Naive B cell (primary cell): ENCODE measurements around the gene XPR1. TPM values are rescaled to one million over a fixed set of nuclear protein-coding genes. Genes with fewer than 3 reads are reported as not detected.
"Not testable (repeated sequence)": the region's sequence is repeated elsewhere in the genome, so short reads cannot be mapped to it uniquely, and the experiment has no call there.

Experiments used
- ATAC-seq, 2 donors: fragments of 150-1000 bp; cut with Tn5 transposase; 2 replicates each; pipeline ENCODE4 v1.10.0; 2021; ENCODE audit warnings: low read depth in 2 of 2, mild to moderate bottlenecking in 2 of 2, moderate library complexity in 2 of 2
- DNase-seq: peaks from one replicate; pipeline ENCODE4 v3.0.0; 2022
- H3K27ac Mint-ChIP-seq, 6 donors: one replicate each; pipeline ENCODE4 v1.8.0; 2020 to 2022; ENCODE audit warnings: mild to moderate bottlenecking in 6 of 6, mixed read lengths in 6 of 6, moderate library complexity in 5 of 6, inconsistent platforms in 2 of 6
- H3K27me3 Mint-ChIP-seq, 3 donors: one replicate each; pipeline ENCODE4 v1.8.0; 2021 to 2022; ENCODE audit warnings: mixed read lengths in 3 of 3, mild to moderate bottlenecking in 1 of 3
- H3K36me3 Mint-ChIP-seq, 2 donors: one replicate each; pipeline ENCODE4 v1.8.0; 2020 to 2022; ENCODE audit warnings: mixed read lengths in 2 of 2, inconsistent platforms in 1 of 2, mild to moderate bottlenecking in 1 of 2
- H3K4me1 Mint-ChIP-seq, 3 donors: one replicate each; pipeline ENCODE4 v1.8.0; 2020 to 2022; ENCODE audit warnings: mixed read lengths in 3 of 3, inconsistent platforms in 1 of 3, mild to moderate bottlenecking in 1 of 3, moderate library complexity in 1 of 3
- H3K4me3 Mint-ChIP-seq, 8 donors: one replicate each; pipeline ENCODE4 v1.8.0; 2020 to 2022; ENCODE audit warnings: mild to moderate bottlenecking in 8 of 8, mixed read lengths in 8 of 8, moderate library complexity in 8 of 8, inconsistent platforms in 2 of 8
- H3K9me3 Mint-ChIP-seq, 7 donors: one replicate each; pipeline ENCODE4 v1.8.0; 2020 to 2022; ENCODE audit warnings: mixed read lengths in 7 of 7, mild to moderate bottlenecking in 5 of 7, inconsistent platforms in 2 of 7, moderate library complexity in 1 of 7
- polyA plus RNA-seq, 6 donors: library from polyadenylated mRNA; unstranded; fragments of 300-500 nt; fragmentation: Illumina TruSeq; gene quantifications; one replicate each; pipeline ENCODE4 v1.2.3, GENCODE V29; 2021; ENCODE audit warnings: low read depth in 6 of 6

XPR1 gene
- polyA plus RNA-seq, 6 donors from 2014 or later, result 2.3 to 6.0 (median 4.9) TPM

DNA sequence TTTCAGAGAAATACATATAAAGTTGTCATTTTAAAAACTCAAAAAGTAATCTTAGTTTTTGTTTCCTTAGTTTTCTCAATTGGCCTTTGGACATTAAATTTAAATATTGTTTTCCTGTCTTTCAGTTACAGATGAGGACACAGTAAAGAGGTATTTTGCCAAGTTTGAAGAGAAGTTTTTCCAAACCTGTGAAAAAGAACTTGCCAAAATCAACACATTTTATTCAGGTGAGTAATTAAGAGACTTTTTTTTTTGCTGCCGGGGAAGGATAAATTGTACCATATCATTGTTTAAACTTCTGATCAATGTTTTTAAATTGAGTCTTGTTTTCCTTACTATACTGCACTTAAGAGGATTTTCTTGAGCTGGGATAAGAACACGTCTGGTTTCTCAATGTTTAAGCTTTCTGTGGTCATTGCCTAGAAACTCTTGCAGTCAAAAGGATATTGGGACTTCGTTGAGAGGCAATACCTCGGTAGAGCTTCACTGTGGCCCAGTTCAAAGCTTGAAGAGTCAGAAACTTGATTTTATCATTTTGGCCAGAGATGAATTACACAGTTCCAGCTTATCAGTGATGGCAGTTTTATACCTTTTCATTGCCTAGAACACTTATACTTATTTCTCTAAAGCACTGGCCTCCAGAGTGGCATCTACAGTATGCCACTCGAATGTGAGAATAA is 155.9 kb downstream of the XPR1 start:
- peaks cover 7 to 21% (median 9%) of the 10 kb centered on the region in 3 donors for H3K4me1 Mint-ChIP-seq
- H3K36me3 Mint-ChIP-seq, result peaks cover 16 to 20% of the 10 kb centered on the region in 2 donors
- ATAC-seq (no peak), DNase-seq (no peak)
- H3K9me3 Mint-ChIP-seq, result peaks cover 0 to 3% (median 0%) of the 10 kb centered on the region in 7 donors
- H3K27ac Mint-ChIP-seq, result peak overlapping the region in 1 of 6 donors; percentile 33
- no peaks in the 10 kb centered on the region for H3K27me3 Mint-ChIP-seq
- H3K4me3 Mint-ChIP-seq, result no peak overlapping the region

DNA sequence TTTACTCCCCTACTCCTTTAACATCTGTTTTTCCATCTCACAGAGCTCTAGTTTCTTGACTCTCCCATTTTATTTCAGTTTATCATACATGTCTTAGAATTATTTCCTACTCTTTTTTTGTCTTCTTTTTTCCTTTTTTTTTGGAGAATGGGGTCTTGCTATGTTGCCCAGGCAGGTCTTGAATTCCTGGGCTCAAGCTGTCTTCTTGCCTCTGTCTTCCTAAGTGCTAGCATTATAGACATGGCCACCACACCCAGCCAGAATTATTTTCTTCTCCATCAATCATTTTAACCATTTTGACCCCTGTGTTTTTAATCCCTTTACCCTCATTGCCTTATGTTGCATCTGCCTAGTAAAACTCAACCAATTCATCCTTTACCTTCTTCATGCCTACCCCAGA is 157.6 kb downstream of the XPR1 start:
- no peak for ATAC-seq

DNA sequence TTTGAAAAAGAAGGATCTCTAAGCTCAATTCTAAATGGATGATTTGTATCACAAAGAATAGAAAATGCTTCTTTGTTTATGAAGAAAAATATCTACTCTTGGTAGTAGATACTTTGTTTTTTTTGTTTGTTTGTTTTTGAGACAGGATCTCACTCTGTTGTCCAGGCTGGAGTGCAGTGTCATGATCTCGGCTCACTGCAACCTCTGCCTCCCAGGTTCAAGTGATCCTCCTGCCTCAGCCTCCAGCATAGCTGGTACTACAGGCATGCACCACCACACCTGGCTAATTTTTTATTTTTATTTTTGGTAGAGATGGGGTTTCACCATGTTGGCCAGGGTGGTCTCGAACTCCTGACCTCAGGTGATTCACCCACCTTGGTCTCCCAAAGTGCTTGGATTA is 159.3 kb downstream of the XPR1 start:
- H3K36me3 Mint-ChIP-seq, result peaks cover 16 to 20% of the 10 kb centered on the region in 2 donors
- not testable (repeated sequence) for H3K27me3 Mint-ChIP-seq, H3K9me3 Mint-ChIP-seq, ATAC-seq, DNase-seq, H3K4me3 Mint-ChIP-seq
- peak overlapping the region in 1 of 6 donors; percentile 37 for H3K27ac Mint-ChIP-seq
- peaks cover 7 to 24% (median 22%) of the 10 kb centered on the region in 3 donors for H3K4me1 Mint-ChIP-seq

More for the DNA sequence above, 157.6 kb downstream of the XPR1 start:
- Mint-ChIP-seq H3K4me3 (no peak overlapping the region), H3K4me1 (peaks cover 7 to 24% (median 22%) of the 10 kb centered on the region in 3 donors), H3K9me3 (peaks cover 0 to 3% (median 0%) of the 10 kb centered on the region in 7 donors), H3K27ac (peak overlapping the region in 2 of 6 donors; percentile 8 to 43), H3K27me3 (no peaks in the 10 kb centered on the region), H3K36me3 (peaks cover 16 to 20% of the 10 kb centered on the region in 2 donors)
- no peak for DNase-seq

DNA sequence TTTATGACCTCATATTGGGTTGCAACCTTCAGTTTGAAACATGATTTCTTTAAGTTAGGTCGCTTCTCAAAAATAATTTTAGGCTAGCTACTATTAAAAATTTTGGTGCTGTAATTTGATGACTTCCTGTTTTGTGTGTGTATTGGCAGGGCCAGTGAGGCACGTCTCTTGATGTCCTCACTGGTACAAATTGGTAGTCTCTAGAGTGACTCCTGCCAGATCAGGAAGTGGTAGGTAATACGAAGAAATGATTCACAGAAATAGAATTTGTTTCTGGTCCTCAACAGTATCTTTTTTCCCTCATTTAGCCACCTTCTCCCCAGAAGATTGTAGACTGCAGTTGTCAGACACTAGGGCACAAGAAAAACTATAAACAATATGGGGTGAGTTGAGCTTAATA is 160.0 kb downstream of the XPR1 start:
- Mint-ChIP-seq H3K27me3 (no peaks in the 10 kb centered on the region), H3K4me1 (peaks cover 7 to 24% (median 22%) of the 10 kb centered on the region in 3 donors), H3K36me3 (peaks cover 16 to 20% of the 10 kb centered on the region in 2 donors), H3K9me3 (peaks cover 0 to 3% (median 0%) of the 10 kb centered on the region in 7 donors), H3K27ac (peak overlapping the region in 3 of 6 donors; percentile 47 to 84 (median 56)), H3K4me3 (no peak overlapping the region)
- ATAC-seq (peak; percentile 43 to 58), DNase-seq (peak; percentile 4)

DNA sequence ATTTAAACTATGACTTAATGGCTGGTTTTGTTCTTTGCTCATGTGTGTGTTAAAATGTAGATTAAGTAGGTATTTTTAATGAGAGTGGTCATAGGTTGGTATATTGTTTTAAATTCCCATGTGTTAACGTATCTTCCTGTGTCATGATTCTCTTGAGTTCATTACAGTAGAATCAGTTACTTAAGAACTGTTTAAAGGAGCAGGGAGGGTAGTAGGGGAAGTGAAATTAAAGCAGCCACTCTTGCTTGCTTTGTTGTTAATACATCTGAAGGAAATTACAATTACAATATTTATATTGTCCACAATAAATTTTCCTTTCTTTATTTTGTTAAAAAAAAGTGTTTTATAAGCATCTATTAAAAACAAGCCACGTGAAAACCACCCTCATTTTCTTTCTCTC is 161.6 kb downstream of the XPR1 start:
- Mint-ChIP-seq H3K4me3 (peak overlapping the region in 1 of 8 donors; percentile 26), H3K9me3 (peaks cover 0 to 3% (median 0%) of the 10 kb centered on the region in 7 donors)

DNA sequence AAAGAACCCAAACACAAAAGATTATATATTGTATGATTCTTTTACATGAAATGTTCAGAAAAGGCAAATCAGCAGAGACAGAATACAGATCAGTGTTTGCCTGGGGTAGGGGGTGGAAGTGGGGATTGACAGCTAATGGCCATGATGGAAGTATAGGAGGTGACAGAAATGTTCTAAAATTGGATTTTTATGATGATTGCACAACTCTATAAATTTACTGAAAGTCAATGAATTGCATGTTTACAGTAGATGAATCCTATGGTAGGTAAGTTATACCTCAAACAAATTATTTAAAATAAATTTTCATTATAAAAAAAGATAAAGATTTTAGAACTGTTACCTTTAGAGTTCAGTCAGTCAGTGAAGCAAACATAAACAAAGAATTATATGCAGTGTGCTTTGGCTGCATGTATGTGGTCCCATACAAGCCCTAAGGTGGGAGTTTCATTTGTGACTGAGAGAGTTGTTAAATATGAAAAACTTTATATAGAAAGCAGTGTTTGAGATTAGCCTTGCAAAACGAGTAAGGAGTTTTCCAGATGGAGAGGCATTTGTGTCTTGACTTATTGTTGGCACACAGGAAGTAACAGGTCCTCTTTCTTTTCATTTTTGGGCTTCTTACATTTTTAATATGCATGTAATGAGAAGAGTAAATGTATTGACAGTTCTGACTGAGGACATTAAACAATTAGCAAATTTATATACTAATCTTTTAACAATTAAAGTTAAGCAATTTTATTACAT is 165.2 kb downstream of the XPR1 start:
- Mint-ChIP-seq H3K4me3 (no peak overlapping the region), H3K9me3 (no peaks in the 10 kb centered on the region), H3K27me3 (no peaks in the 10 kb centered on the region), H3K36me3 (peaks cover 0 to 4% of the 10 kb centered on the region in 2 donors), H3K27ac (no peak overlapping the region), H3K4me1 (peaks cover 0 to 17% (median 12%) of the 10 kb centered on the region in 3 donors)
- no peak for DNase-seq
- ATAC-seq, result no peak

More for the DNA sequence above, 161.6 kb downstream of the XPR1 start:
- ATAC-seq (peak in 1 of 2 donors; percentile 67), DNase-seq (no peak)
- Mint-ChIP-seq H3K4me1 (peaks cover 7 to 24% (median 22%) of the 10 kb centered on the region in 3 donors), H3K27ac (peak overlapping the region in 1 of 6 donors; percentile 46), H3K36me3 (peaks cover 10 to 16% of the 10 kb centered on the region in 2 donors), H3K27me3 (no peaks in the 10 kb centered on the region)

DNA sequence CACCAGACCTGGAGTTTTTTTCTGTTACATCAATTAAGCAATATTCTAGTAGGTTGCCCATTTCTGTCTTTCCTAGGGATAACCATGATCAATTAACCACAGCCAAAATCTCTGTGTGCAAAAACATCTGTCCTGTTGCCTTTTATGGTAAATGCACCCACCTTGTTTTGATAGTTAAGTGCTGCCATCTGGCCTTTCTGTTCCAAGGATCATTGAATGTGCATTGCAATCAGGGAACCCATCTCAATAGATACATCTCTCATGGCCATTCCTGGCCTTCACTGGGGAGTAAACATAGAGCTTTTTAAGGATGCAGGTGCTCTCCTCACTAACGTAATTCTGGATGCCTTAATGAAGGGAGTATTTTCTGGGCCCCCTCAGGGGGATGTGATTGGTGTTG is 169.1 kb downstream of the XPR1 start:
- peaks cover 0 to 10% of the 10 kb centered on the region in 2 donors for H3K36me3 Mint-ChIP-seq
- H3K9me3 Mint-ChIP-seq, result no peaks in the 10 kb centered on the region
- no peak overlapping the region for H3K4me3 Mint-ChIP-seq
- peak overlapping the region in 2 of 6 donors; percentile 11 to 84 for H3K27ac Mint-ChIP-seq
- H3K4me1 Mint-ChIP-seq, result peaks cover 3 to 7% (median 7%) of the 10 kb centered on the region in 3 donors
- ATAC-seq (no peak), DNase-seq (no peak)
- H3K27me3 Mint-ChIP-seq, result no peaks in the 10 kb centered on the region

DNA sequence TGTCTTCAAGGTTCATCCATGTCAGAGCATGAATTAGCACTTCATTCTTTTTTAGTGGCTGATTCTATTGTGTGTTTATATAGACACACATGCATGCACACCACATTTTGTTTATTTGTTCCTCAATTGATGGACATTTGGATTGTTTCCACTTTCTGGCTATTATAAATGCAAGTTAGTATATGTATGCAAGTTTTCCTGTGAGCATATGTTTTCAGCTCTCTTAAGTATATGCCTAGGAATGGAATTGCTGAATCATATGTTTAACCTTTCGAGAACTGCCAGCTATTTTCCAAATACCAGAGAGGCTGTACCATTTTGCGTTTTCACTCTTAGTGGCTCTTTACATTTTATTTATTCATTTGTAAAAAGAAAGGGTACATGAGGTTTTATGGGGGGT is 171.0 kb downstream of the XPR1 start:
- Mint-ChIP-seq H3K9me3 (peaks cover 0 to 3% (median 0%) of the 10 kb centered on the region in 7 donors), H3K36me3 (peaks cover 16 to 24% of the 10 kb centered on the region in 2 donors), H3K4me1 (peaks cover 3 to 7% (median 7%) of the 10 kb centered on the region in 3 donors), H3K27me3 (no peaks in the 10 kb centered on the region), H3K27ac (no peak overlapping the region), H3K4me3 (no peak overlapping the region)
- ATAC-seq (no peak), DNase-seq (no peak)

DNA sequence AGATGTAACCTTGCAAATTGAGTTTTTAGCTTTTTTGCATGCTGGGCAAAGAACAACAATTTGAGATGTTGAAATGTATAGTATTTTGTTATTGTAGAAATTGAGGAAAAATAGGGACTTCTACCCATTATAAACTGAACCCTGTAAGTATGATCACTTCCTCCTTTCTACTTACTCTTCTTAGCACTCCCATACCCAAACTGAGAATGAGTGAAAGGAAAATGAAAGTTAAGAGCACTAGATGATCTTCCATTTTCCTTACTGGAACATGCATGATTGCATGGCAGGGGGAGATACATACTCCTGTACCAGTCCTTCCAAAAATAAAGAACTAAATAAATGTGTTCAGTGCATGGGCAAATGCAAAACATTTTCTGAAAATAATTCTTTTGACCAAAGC is 173.5 kb downstream of the XPR1 start:
- H3K4me3 Mint-ChIP-seq, result no peak overlapping the region
- H3K27me3 Mint-ChIP-seq, result no peaks in the 10 kb centered on the region
- H3K36me3 Mint-ChIP-seq, result peaks cover 32 to 34% of the 10 kb centered on the region in 2 donors
- DNase-seq (no peak), ATAC-seq (peak in 1 of 2 donors; percentile 44)
- H3K9me3 Mint-ChIP-seq, result peaks cover 0 to 4% (median 0%) of the 10 kb centered on the region in 7 donors
- H3K27ac Mint-ChIP-seq, result no peak overlapping the region
- H3K4me1 Mint-ChIP-seq, result peaks cover 3 to 7% (median 7%) of the 10 kb centered on the region in 3 donors

DNA sequence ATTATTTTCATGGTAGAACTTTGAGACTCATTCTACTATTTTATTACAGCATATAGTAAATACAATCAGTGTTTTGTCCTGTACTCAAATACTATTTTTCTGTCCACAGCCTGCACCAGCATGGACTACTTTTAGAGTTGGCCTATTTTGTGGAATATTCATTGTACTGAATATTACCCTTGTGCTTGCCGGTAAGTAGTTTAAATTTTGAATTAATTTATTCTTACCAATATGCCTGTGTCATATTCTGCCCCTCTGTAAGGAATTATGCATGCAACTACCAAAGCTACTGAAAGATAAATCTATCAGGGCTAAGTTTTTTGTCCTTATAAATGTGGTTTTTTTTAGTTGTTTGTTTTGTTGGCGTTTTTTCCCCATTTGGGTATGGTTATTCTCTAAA is 179.5 kb downstream of the XPR1 start:
- Mint-ChIP-seq H3K36me3 (peaks cover 51 to 54% of the 10 kb centered on the region in 2 donors), H3K4me1 (no peaks in the 10 kb centered on the region)
- ATAC-seq, result no peak

DNA sequence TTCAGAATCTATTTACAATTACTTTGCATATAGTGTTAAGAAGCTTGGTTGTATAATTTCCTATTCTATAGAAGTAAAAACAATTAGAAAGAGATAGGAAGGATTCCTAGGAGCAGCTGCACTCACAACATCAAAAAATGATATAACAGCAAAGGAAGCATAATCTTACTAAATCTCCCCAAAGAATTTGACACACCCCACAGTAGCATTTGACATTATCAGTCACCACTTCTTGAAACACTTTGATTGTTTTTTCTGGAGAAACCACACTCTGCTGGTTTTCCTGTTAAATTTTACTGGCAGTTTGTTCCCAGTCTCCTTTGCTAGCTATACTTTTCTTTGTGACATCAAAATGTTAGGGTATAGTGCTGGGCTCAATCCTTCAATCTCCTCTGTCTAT is 180.1 kb downstream of the XPR1 start:
- peaks cover 46 to 49% of the 10 kb centered on the region in 2 donors for H3K36me3 Mint-ChIP-seq
- H3K9me3 Mint-ChIP-seq, result peaks cover 0 to 4% (median 0%) of the 10 kb centered on the region in 7 donors
- no peaks in the 10 kb centered on the region for H3K27me3 Mint-ChIP-seq
- no peak overlapping the region for H3K4me3 Mint-ChIP-seq
- no peak for DNase-seq
- ATAC-seq, result no peak
- no peak overlapping the region for H3K27ac Mint-ChIP-seq
- no peaks in the 10 kb centered on the region for H3K4me1 Mint-ChIP-seq

More for the DNA sequence above, 179.5 kb downstream of the XPR1 start:
- H3K9me3 Mint-ChIP-seq, result peaks cover 0 to 4% (median 0%) of the 10 kb centered on the region in 7 donors
- no peak overlapping the region for H3K4me3 Mint-ChIP-seq
- H3K27ac Mint-ChIP-seq, result no peak overlapping the region
- no peaks in the 10 kb centered on the region for H3K27me3 Mint-ChIP-seq
- no peak for DNase-seq

DNA sequence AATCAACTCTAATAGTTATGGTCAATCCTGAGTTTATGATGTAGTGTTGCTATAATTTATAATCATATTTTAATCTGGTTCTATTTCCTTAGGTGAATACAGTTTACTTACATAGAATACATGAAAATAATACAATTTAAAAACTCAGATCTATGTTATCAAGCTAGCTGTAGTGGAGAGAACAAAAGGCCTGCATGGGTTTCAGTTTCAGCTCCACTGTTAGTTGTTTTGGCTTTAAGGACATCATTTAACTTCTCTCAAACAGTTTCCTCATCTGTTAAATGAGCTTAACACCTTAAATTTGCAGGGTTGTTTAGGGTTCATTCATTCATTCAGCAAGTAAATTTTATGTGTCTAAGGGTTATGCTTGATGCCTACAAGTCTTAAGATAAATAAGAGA is 182.4 kb downstream of the XPR1 start:
- Mint-ChIP-seq H3K9me3 (no peaks in the 10 kb centered on the region), H3K36me3 (peaks cover 22 to 28% of the 10 kb centered on the region in 2 donors), H3K4me1 (no peaks in the 10 kb centered on the region), H3K27me3 (no peaks in the 10 kb centered on the region), H3K4me3 (no peak overlapping the region), H3K27ac (no peak overlapping the region)
- no peak for DNase-seq
- ATAC-seq, result no peak

DNA sequence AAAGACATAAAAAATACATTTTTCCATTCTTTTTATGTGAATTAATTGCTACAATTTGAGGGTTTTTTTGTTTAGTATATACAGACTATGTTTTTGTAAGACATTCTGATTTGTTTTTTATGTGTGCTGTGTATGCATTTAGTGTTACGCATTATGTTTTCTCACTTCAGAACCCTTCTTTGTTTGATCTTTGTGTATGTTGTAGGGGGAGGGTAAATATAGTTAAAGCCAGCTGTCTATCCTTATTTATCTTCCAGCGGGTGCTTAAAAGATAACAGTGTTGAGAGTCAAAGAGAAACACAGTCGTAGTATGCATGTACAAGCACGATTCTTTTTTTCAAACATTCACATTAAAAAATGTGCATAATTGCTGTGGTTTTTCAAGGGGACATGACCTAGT is 183.4 kb downstream of the XPR1 start:
- Mint-ChIP-seq H3K27ac (no peak overlapping the region), H3K27me3 (no peaks in the 10 kb centered on the region), H3K4me3 (no peak overlapping the region), H3K9me3 (peaks cover 0 to 3% (median 1%) of the 10 kb centered on the region in 7 donors), H3K4me1 (no peaks in the 10 kb centered on the region), H3K36me3 (peaks cover 24 to 32% of the 10 kb centered on the region in 2 donors)
- DNase-seq, result no peak
- ATAC-seq, result no peak
